AG04449 (cell line): ENCODE data around the gene NRG3.

Experiments used
- CTCF ChIA-PET: fragments of 350-600 bp; formaldehyde crosslinking; extraction: SDS; loops from one replicate; lab custom pipeline; 2021; ENCODE audit warnings: antibody characterized with exemption; lab: Yijun Ruan, JAX
- POLR2A ChIA-PET: fragments of 400-600, 350-600 bp; formaldehyde crosslinking; extraction: SDS; loops from one replicate; lab custom pipeline; 2020; ENCODE audit warnings: antibody characterized with exemption, inconsistent platforms; lab: Yijun Ruan, JAX
- DNase-seq: peaks from one replicate; pipeline ENCODE4 v3.0.0-alpha.2; 2010; ENCODE audit warnings: low read depth, low spot score
- H3K4me3 ChIP-seq: 2 replicates; pipeline ENCODE4 v1.5.1; 2011; ENCODE audit warnings: low read depth, mild to moderate bottlenecking, control low read depth, low read length
- TF ChIP-seq, protein P1 (sequence below): IDR thresholded peaks from one replicate; pipeline ENCODE4 v1.5.1; 2011; ENCODE audit warnings: mild to moderate bottlenecking, moderate library complexity, low read length, control low read depth, inconsistent platforms; ENCODE audit not compliant: insufficient read depth; ENCODE audit errors: missing control alignments

Gene NRG3

DNA sequence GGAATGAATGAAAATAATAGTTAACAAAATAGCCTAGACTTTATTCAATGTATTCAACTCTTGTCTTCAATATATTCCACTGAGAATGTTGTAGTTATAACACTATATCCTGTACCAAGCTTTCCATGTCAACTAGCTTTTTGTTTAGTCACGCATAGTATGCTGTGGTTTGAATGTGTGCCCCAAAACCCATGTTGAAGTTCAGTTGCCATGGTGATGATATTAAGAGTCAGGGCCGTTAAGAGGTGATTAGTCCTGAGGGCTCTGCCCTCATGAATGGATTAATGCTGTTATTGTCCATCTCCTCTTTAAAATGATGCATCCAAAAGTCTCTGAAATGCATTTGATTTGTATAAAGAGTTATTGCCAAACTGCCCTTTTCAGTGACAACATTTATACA, 887.6 kb downstream of the NRG3 start:
- H3K4me3 ChIP-seq, result no peak overlapping the region
- TF ChIP-seq, protein P1, sequence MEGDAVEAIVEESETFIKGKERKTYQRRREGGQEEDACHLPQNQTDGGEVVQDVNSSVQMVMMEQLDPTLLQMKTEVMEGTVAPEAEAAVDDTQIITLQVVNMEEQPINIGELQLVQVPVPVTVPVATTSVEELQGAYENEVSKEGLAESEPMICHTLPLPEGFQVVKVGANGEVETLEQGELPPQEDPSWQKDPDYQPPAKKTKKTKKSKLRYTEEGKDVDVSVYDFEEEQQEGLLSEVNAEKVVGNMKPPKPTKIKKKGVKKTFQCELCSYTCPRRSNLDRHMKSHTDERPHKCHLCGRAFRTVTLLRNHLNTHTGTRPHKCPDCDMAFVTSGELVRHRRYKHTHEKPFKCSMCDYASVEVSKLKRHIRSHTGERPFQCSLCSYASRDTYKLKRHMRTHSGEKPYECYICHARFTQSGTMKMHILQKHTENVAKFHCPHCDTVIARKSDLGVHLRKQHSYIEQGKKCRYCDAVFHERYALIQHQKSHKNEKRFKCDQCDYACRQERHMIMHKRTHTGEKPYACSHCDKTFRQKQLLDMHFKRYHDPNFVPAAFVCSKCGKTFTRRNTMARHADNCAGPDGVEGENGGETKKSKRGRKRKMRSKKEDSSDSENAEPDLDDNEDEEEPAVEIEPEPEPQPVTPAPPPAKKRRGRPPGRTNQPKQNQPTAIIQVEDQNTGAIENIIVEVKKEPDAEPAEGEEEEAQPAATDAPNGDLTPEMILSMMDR, result no peak
- ChIA-PET CTCF (no interaction called here), POLR2A (no interaction called here)
- no peak for DNase-seq

DNA sequence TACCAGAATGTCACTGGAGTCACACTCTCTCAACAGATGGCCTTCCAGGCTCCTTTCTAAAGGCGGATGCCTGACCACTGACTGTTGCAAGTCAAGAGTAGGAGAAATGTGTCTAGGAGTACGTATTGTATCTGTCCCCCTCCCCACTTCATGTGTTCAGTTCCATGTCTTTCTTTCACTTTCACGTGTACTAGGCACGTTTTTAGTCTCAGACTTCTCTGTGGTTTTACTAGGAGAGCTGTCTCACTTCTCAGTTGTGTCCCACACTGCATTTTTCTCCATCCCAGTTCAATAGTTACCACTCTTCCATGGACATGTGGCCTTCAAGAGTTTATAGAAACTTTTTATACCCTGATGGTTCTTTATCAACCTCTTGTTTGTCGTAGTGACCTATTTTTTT, 893.0 kb downstream of the NRG3 start:
- H3K4me3 ChIP-seq, result no peak overlapping the region
- TF ChIP-seq, protein P1, result no peak
- DNase-seq, result no peak
- POLR2A ChIA-PET, result no interaction called here
- CTCF ChIA-PET, result no interaction called here

DNA sequence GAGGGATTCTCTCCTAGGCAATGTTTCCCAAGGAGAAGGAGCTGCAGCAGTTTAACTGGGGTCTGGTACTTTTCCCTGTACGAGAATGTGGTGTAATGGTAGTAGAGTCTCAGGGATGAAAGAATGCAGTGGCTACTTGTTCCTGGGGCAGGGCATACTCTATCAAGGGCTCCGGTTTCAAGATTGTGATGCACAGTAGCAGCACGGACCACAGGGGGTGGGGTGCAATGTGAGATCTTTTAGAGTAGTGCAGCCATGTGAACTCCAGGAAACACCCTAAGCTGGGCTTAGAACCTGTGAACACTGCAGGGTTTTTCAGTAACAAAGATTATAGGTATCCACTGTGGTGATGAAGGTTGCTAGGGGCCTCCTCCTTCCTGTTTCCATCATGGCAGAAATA, 903.9 kb downstream of the NRG3 start:
- POLR2A ChIA-PET, result no interaction called here
- CTCF ChIA-PET, result no interaction called here
- H3K4me3 ChIP-seq, result no peak overlapping the region
- TF ChIP-seq, protein P1, result no peak
- no peak for DNase-seq

DNA sequence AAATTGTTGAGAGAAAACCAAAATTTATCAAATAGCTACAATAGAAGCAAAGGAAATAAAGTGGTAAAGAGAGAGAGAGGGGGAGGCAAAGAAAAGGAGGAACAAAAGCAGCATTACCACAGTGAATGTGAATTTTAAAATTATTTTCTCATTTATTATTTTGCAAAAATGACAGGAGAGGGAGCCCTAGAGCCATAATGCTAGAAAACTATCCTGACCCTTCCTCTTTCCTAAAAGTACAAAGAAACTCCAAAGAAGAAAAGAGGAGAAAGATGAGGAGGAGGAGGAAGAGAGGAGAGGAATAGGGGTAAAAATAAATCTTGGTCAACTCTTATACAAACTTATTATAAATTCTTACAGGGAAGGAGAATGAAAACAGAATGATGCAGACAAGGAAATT, 921.5 kb downstream of the NRG3 start:
- no peak for DNase-seq
- TF ChIP-seq, protein P1, result no peak
- H3K4me3 ChIP-seq, result no peak overlapping the region
- POLR2A ChIA-PET, result no interaction called here
- CTCF ChIA-PET, result interaction anchor here (0.9 to 1.8 kb wide), 4 partner anchors 91 to 1074 kb away, joined by 3 to 12 read pairs (median 4); no protein-coding TSS in a partner anchor

DNA sequence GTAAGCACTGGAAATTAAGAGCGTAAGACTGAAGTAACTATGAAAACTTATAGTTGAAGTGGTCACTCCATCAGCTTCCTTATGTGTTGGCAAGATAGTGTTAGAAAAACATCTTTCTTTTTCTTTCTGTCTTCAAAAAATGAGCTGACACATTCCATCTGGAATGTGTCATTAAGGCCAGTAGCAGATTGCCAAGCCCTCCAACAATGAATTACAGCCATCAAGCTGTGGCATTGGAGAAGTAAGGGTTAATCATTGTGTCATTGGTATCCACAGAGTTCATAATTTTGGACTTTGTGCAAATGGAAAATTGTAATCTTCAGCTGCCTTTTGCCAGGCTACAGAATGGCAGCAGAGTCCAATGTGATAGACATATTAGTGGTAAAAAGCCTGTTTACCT, 926.3 kb downstream of the NRG3 start:
- DNase-seq, result no peak
- CTCF ChIA-PET, result no interaction called here
- TF ChIP-seq, protein P1, result no peak
- POLR2A ChIA-PET, result no interaction called here
- H3K4me3 ChIP-seq, result no peak overlapping the region

DNA sequence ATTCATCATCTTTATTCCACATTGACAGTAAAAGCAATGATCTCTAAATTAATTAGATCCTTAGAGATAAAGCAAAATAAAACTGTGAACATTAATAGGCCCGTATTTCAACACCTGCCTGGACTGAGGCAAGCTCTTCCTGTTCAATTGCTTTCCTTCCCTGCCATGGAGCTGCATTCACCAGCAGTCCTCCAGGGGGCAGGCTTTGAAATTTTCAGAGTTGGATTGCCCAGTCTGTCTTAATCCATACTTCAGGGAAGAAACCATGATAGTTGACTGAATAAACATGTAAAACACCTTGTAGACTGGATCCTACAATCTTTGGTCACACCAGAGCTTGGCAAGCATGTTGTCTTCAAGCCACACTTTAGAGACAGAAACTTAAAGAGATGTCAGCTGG, 936.6 kb downstream of the NRG3 start:
- POLR2A ChIA-PET, result no interaction called here
- no peak overlapping the region for H3K4me3 ChIP-seq
- DNase-seq, result no peak
- CTCF ChIA-PET, result no interaction called here
- TF ChIP-seq, protein P1, result no peak

DNA sequence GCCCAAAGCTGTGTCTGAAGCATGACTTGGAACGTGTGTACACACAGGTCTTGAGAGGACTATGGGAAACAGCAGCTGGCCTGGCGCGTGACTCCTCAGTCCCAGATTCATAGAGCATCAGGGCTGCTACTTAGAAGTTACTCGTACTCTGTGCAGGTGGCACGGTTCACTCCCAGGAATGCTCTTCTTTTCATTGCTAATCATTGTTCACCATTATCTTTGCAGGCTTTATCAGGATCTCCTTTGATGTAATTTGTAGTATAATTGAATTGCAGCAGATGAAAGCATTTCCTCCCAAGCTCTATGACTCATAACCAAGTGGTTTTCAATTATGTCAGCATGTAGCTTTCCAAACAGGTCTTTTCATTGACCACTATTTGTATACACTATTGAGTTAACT, 938.9 kb downstream of the NRG3 start:
- H3K4me3 ChIP-seq, result no peak overlapping the region
- CTCF ChIA-PET, result no interaction called here
- POLR2A ChIA-PET, result no interaction called here
- no peak for DNase-seq
- TF ChIP-seq, protein P1, result no peak
